ENCODE results near the gene PP2D1.

GRCh38 chr3:20023623-20024405 lies 11.8 kb upstream of the PP2D1 start:
- TF ChIP-seq KDM1A (IDR thresholded peaks at IDR 0.05; ENCODE audit: borderline replicate concordance, low read length) = no peak
- TF ChIP-seq POLR2A (IDR thresholded peaks at IDR 0.05; ENCODE audit: control extremely low read depth in 1 of 2, low read depth in 2 of 2, low read length in 2 of 2) = no peak
- TF ChIP-seq RFX5 (IDR thresholded peaks at IDR 0.05; ENCODE audit: borderline replicate concordance, low read depth, low read length) = no peak
- no peak for TF ChIP-seq JUND (IDR thresholded peaks at IDR 0.05; ENCODE audit: low read length)
- TF ChIP-seq, protein P1, sequence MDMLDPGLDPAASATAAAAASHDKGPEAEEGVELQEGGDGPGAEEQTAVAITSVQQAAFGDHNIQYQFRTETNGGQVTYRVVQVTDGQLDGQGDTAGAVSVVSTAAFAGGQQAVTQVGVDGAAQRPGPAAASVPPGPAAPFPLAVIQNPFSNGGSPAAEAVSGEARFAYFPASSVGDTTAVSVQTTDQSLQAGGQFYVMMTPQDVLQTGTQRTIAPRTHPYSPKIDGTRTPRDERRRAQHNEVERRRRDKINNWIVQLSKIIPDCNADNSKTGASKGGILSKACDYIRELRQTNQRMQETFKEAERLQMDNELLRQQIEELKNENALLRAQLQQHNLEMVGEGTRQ (IDR thresholded peaks at IDR 0.05; ENCODE audit: low read length) = no peak
- TF ChIP-seq RAD21 (IDR thresholded peaks at IDR 0.05 in 1 of 2, conservative IDR thresholded peaks at IDR 0.05 in 1 of 2; ENCODE audit: low read depth in 2 of 2, low read length in 2 of 2) = no peak
- TF ChIP-seq BRCA1 (IDR thresholded peaks at IDR 0.05; ENCODE audit: low read depth, low read length) = no peak
- no peak for TF ChIP-seq CHD2 (IDR thresholded peaks at IDR 0.05; ENCODE audit: low read length)
- TF ChIP-seq CTCF (IDR thresholded peaks at IDR 0.05; ENCODE audit: control extremely low read depth in 1 of 3, insufficient read depth in 1 of 3, low read depth in 1 of 3, low read length in 3 of 3) = no peak
- TF ChIP-seq HDAC2 (IDR thresholded peaks at IDR 0.05; ENCODE audit: borderline replicate concordance in 1 of 2, low read depth in 2 of 2, low read length in 2 of 2) = no peak
- no peak for TF ChIP-seq RXRA (IDR thresholded peaks at IDR 0.05; ENCODE audit: insufficient read depth, low read depth, low read length)
- no peak for TF ChIP-seq CREB1 (IDR thresholded peaks at IDR 0.05)
- TF ChIP-seq YY1 (IDR thresholded peaks at IDR 0.05; ENCODE audit: low read depth, low read length) = no peak

All from H1 (cell line).